ENCODE results near the gene MEDAG. TPM values are rescaled to one million over a fixed set of nuclear protein-coding genes. Genes with fewer than 3 reads are reported as not detected.
A peak's percentile ranks its signal among the peaks of the same experiment; 100 is the strongest.

Gene MEDAG
- total and polyA plus RNA-seq, 2 experiments from 2014 or later, result 1.7 to 2.0 TPM

DNA sequence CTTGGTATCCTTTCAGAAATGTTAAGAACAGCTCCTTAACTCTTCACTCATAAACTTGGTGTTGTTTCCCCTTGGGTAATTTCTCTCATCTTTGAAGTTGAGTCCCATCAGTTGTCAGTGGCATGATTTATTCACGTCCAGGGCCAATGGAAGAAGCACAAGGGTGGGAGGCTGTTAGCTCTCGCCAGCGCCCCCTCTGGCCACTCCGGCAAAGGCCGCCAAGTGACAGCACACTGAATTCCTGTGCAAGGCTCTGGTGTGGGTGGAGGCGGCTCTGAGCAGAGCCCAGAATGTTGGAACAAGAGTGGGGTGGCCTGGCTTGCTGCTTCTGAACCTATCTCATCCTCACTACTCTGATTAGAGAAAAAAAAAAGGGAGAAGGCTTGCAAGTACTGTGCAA lies 13.1 kb upstream of the MEDAG start:
- peaks cover 4% of the 10 kb centered on the region for H3K4me1 Mint-ChIP-seq
- TF ChIP-seq ZNF114 (CRISPR knock-in tag; IDR thresholded peaks at IDR 0.05), result no peak
- peak; percentile 83 to 97 for TF ChIP-seq CTCF (conservative IDR thresholded peaks at IDR 0.05; ENCODE audit: low read depth in 2 of 2)
- no peak overlapping the region for H3K27ac Mint-ChIP-seq
- DNase-seq (ENCODE audit: low spot score), result peak; percentile 87
- peaks cover 10% of the 10 kb centered on the region for H3K36me3 Mint-ChIP-seq (ENCODE audit: low read depth)
- H3K4me3 ChIP-seq, result no peak overlapping the region
- H3K27ac ChIP-seq (ENCODE audit: low read depth), result no peak overlapping the region
- ATAC-seq, result peak; percentile 99
- no peak overlapping the region for H3K4me2 ChIP-seq
- H3K27me3 ChIP-seq (ENCODE audit: insufficient read depth), result no peaks in the 10 kb centered on the region
- H3K9me2 ChIP-seq (ENCODE audit: insufficient read depth), result no peaks in the 10 kb centered on the region; the same call in 1 of the 2 replicates
- no peak overlapping the region for H2AFZ ChIP-seq
- no peaks in the 10 kb centered on the region for H4K20me1 ChIP-seq (replicated peaks; ENCODE audit: insufficient read depth)
- no peaks in the 10 kb centered on the region for H3K36me3 ChIP-seq (ENCODE audit: insufficient read depth)
- peaks cover 4% of the 10 kb centered on the region for H3K27me3 Mint-ChIP-seq (ENCODE audit: insufficient read depth, low read depth, poor library complexity)
- H3K4me1 ChIP-seq (ENCODE audit: insufficient read depth), result no peaks in the 10 kb centered on the region
- no peaks in the 10 kb centered on the region for H3F3A ChIP-seq (replicated peaks; ENCODE audit: low read depth)
- H3K4me3 Mint-ChIP-seq, result no peak overlapping the region
- H3K79me2 ChIP-seq (replicated peaks; ENCODE audit: insufficient read depth), result no peaks in the 10 kb centered on the region
- peaks cover 7% of the 10 kb centered on the region; the same call in 1 of the 3 replicates for H3K9me3 Mint-ChIP-seq

DNA sequence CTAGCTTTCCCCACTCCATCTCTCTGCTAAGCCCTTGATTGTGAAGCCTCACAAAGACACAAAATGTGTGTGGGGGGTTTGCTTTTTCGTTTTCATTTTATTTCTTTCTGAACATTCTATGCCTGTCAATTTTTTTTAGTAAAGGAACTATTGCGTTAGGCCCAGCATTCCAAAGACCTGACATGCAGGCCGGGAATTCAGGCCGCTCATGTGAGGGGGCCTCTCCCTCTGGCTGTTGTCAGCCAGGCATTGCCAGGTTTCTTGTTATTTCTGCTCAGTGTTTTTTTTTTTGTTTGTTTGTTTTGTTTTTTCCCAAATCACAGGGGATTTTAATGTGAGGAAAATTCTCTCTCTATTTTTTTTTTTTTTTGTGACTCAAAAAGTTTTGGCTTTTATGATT lies 10.3 kb upstream of the MEDAG start:
- no peaks in the 10 kb centered on the region; the same call in 1 of the 3 replicates for H3K36me3 Mint-ChIP-seq (ENCODE audit: low read depth)
- no peak overlapping the region for H3K4me2 ChIP-seq
- ATAC-seq (no peak), DNase-seq (ENCODE audit: low spot score) (peak; percentile 34)
- no peak overlapping the region for H3K27ac Mint-ChIP-seq
- H3K4me1 Mint-ChIP-seq, result peaks cover 13% of the 10 kb centered on the region
- no peak overlapping the region for H2AFZ ChIP-seq
- no peaks in the 10 kb centered on the region for H3K27me3 ChIP-seq (ENCODE audit: insufficient read depth)
- H3K4me1 ChIP-seq (ENCODE audit: insufficient read depth), result no peaks in the 10 kb centered on the region
- H4K20me1 ChIP-seq (replicated peaks; ENCODE audit: insufficient read depth), result no peaks in the 10 kb centered on the region
- H3K9me2 ChIP-seq (ENCODE audit: insufficient read depth), result peaks cover 5% of the 10 kb centered on the region; the same call in 1 of the 2 replicates
- no peaks in the 10 kb centered on the region for H3F3A ChIP-seq (replicated peaks; ENCODE audit: low read depth)
- H3K27me3 Mint-ChIP-seq (ENCODE audit: insufficient read depth, low read depth, poor library complexity), result peaks cover 8% of the 10 kb centered on the region
- H3K9me3 Mint-ChIP-seq, result peaks cover 3% of the 10 kb centered on the region; the same call in 1 of the 3 replicates
- H3K79me2 ChIP-seq (replicated peaks; ENCODE audit: insufficient read depth), result no peaks in the 10 kb centered on the region
- H3K4me3 Mint-ChIP-seq, result no peak overlapping the region
- TF ChIP-seq CTCF (conservative IDR thresholded peaks at IDR 0.05; ENCODE audit: low read depth in 2 of 2), result no peak
- no peak for TF ChIP-seq ZNF331 (CRISPR knock-in tag; IDR thresholded peaks at IDR 0.05; ENCODE audit: low read depth)
- TF ChIP-seq POLR2AphosphoS5 (IDR thresholded peaks at IDR 0.05; ENCODE audit: low read depth), result no peak
- TF ChIP-seq, protein P1, sequence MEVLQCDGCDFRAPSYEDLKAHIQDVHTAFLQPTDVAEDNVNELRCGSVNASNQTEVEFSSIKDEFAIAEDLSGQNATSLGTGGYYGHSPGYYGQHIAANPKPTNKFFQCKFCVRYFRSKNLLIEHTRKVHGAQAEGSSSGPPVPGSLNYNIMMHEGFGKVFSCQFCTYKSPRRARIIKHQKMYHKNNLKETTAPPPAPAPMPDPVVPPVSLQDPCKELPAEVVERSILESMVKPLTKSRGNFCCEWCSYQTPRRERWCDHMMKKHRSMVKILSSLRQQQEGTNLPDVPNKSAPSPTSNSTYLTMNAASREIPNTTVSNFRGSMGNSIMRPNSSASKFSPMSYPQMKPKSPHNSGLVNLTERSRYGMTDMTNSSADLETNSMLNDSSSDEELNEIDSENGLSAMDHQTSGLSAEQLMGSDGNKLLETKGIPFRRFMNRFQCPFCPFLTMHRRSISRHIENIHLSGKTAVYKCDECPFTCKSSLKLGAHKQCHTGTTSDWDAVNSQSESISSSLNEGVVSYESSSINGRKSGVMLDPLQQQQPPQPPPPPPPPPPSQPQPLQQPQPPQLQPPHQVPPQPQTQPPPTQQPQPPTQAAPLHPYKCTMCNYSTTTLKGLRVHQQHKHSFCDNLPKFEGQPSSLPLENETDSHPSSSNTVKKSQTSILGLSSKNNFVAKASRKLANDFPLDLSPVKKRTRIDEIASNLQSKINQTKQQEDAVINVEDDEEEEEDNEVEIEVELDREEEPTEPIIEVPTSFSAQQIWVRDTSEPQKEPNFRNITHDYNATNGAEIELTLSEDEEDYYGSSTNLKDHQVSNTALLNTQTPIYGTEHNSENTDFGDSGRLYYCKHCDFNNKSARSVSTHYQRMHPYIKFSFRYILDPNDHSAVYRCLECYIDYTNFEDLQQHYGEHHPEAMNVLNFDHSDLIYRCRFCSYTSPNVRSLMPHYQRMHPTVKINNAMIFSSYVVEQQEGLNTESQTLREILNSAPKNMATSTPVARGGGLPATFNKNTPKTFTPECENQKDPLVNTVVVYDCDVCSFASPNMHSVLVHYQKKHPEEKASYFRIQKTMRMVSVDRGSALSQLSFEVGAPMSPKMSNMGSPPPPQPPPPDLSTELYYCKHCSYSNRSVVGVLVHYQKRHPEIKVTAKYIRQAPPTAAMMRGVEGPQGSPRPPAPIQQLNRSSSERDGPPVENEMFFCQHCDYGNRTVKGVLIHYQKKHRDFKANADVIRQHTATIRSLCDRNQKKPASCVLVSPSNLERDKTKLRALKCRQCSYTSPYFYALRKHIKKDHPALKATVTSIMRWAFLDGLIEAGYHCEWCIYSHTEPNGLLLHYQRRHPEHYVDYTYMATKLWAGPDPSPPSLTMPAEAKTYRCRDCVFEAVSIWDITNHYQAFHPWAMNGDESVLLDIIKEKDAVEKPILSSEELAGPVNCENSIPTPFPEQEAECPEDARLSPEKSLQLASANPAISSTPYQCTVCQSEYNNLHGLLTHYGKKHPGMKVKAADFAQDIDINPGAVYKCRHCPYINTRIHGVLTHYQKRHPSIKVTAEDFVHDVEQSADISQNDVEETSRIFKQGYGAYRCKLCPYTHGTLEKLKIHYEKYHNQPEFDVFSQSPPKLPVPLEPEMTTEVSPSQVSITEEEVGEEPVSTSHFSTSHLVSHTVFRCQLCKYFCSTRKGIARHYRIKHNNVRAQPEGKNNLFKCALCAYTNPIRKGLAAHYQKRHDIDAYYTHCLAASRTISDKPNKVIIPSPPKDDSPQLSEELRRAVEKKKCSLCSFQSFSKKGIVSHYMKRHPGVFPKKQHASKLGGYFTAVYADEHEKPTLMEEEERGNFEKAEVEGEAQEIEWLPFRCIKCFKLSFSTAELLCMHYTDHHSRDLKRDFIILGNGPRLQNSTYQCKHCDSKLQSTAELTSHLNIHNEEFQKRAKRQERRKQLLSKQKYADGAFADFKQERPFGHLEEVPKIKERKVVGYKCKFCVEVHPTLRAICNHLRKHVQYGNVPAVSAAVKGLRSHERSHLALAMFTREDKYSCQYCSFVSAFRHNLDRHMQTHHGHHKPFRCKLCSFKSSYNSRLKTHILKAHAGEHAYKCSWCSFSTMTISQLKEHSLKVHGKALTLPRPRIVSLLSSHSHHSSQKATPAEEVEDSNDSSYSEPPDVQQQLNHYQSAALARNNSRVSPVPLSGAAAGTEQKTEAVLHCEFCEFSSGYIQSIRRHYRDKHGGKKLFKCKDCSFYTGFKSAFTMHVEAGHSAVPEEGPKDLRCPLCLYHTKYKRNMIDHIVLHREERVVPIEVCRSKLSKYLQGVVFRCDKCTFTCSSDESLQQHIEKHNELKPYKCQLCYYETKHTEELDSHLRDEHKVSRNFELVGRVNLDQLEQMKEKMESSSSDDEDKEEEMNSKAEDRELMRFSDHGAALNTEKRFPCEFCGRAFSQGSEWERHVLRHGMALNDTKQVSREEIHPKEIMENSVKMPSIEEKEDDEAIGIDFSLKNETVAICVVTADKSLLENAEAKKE (CRISPR knock-in tag; IDR thresholded peaks at IDR 0.05), result no peak
- TF ChIP-seq, protein P2, sequence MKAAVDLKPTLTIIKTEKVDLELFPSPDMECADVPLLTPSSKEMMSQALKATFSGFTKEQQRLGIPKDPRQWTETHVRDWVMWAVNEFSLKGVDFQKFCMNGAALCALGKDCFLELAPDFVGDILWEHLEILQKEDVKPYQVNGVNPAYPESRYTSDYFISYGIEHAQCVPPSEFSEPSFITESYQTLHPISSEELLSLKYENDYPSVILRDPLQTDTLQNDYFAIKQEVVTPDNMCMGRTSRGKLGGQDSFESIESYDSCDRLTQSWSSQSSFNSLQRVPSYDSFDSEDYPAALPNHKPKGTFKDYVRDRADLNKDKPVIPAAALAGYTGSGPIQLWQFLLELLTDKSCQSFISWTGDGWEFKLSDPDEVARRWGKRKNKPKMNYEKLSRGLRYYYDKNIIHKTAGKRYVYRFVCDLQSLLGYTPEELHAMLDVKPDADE (IDR thresholded peaks at IDR 0.05), result no peak
- no peak overlapping the region for H3K4me3 ChIP-seq
- H3K27ac ChIP-seq (ENCODE audit: low read depth), result no peak overlapping the region
- no peaks in the 10 kb centered on the region for H3K36me3 ChIP-seq (ENCODE audit: insufficient read depth)
